ENCODE data around the gene POFUT1. TPM values are rescaled to one million over a fixed set of nuclear protein-coding genes. Genes with fewer than 3 reads are reported as not detected.
A peak's percentile ranks its signal among the peaks of the same experiment; 100 is the strongest.

The POFUT1 gene
- total RNA-seq, 6 experiments from 2014 or later: 24.2 to 40.2 (median 28.7) TPM

DNA sequence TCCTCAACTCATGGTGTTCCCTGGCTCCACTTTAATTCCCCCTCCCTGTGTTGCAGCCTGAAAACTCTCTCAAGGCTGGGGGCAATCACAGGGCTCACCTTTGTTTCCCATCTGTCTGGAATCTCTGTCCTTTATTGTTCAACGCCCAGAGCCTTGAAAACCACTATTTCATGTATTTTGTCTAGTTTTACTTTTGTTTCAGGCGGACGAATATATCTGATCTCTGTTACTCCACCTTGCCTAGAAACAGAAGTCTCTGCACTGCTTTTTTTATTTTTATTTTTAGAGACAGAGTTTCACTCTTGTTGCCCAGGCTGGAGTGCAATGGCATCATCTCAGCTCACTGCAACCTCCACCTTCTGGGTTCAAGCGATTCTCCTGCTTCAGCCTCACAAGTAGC, 27.7 kb upstream of the POFUT1 start:
- no peak for ATAC-seq
- H3K36me3 ChIP-seq: no peaks in the 10 kb centered on the region
- 93% methylated on average over 4 of the region's 4 CpGs for WGBS (ENCODE audit: insufficient coverage, low coverage, low lambda C conversion rate, missing lambda C conversion rate)
- H3K27me3 ChIP-seq: no peaks in the 10 kb centered on the region
- no peak overlapping the region for H3K27ac ChIP-seq
- H3K4me3 ChIP-seq: no peak overlapping the region
- intact Hi-C loops (cut with DNase I): no loop called here
- DNase-seq: no peak
- TF ChIP-seq, protein P1, sequence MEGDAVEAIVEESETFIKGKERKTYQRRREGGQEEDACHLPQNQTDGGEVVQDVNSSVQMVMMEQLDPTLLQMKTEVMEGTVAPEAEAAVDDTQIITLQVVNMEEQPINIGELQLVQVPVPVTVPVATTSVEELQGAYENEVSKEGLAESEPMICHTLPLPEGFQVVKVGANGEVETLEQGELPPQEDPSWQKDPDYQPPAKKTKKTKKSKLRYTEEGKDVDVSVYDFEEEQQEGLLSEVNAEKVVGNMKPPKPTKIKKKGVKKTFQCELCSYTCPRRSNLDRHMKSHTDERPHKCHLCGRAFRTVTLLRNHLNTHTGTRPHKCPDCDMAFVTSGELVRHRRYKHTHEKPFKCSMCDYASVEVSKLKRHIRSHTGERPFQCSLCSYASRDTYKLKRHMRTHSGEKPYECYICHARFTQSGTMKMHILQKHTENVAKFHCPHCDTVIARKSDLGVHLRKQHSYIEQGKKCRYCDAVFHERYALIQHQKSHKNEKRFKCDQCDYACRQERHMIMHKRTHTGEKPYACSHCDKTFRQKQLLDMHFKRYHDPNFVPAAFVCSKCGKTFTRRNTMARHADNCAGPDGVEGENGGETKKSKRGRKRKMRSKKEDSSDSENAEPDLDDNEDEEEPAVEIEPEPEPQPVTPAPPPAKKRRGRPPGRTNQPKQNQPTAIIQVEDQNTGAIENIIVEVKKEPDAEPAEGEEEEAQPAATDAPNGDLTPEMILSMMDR (IDR thresholded peaks at IDR 0.05): no peak
- TF ChIP-seq POLR2A (IDR thresholded peaks at IDR 0.05): no peak
- H3K9me3 ChIP-seq: no peaks in the 10 kb centered on the region
- H3K4me1 ChIP-seq: no peaks in the 10 kb centered on the region

- Histone ChIP-seq H3K9me3 (no peaks in the 10 kb centered on the region), H3K27me3 (no peaks in the 10 kb centered on the region), H3K4me1 (no peaks in the 10 kb centered on the region), H3K36me3 (no peaks in the 10 kb centered on the region), H3K27ac (no peak overlapping the region), H3K4me3 (no peak overlapping the region)
- DNase-seq (no peak), ATAC-seq (no peak)
- TF ChIP-seq, protein P1 (IDR thresholded peaks at IDR 0.05): no peak
- no peak for TF ChIP-seq POLR2A (IDR thresholded peaks at IDR 0.05)
- WGBS (ENCODE audit: insufficient coverage, low coverage, low lambda C conversion rate, missing lambda C conversion rate): 60% methylated on average over 1 of the region's 2 CpGs
- intact Hi-C loops (cut with DNase I): no loop called here
These were observed 26.1 kb upstream of the POFUT1 start for GRCh38 chr20:32181606-32182005.

- Histone ChIP-seq H3K9me3 (no peaks in the 10 kb centered on the region), H3K27me3 (no peaks in the 10 kb centered on the region), H3K4me3 (no peak overlapping the region), H3K36me3 (no peaks in the 10 kb centered on the region), H3K4me1 (no peaks in the 10 kb centered on the region), H3K27ac (no peak overlapping the region)
- TF ChIP-seq POLR2A (IDR thresholded peaks at IDR 0.05): no peak
- TF ChIP-seq, protein P1 (IDR thresholded peaks at IDR 0.05): no peak
- 86% methylated on average over 1 of the region's 4 CpGs for WGBS (ENCODE audit: insufficient coverage, low coverage, low lambda C conversion rate, missing lambda C conversion rate)
- no peak for ATAC-seq
- intact Hi-C loops (cut with DNase I): no loop called here
- DNase-seq: peak in 1 of 3 donors; percentile 31
These were observed 23.6 kb upstream of the POFUT1 start for GRCh38 chr20:32183947-32184635.

DNA sequence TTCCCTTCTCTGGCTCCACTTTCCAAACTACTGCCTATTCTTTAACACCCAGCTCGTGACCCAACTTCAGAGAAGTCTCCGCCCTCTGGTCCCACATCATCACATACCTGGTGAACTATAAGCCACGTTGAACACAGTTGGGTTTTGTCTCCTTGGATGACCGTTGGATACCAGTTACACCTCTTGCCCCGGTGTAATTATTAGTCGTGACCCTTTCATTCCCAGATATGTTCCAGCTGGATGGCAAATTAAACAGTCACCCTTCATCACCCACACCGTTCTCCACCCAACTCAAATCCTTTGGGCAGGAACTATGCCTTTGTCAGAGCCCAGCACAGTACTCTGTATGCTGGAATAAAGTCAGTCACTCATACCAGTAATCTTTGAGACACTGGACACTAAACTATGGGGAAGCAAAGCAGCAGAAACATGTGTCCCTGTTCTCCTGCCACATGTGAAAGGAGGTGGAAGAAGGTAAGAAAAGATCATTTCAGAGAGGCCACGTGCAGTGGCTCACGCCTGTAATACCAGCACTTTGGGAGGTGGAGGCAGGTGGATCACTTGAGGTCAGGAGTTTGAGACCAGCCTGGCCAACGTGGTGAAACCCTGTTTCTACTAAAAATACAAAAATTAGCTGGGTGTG, 22.6 kb upstream of the POFUT1 start:
- no peaks in the 10 kb centered on the region for H3K27me3 ChIP-seq
- intact Hi-C loops (cut with DNase I): no loop called here
- 68% methylated on average over 10 of the region's 10 CpGs for WGBS (ENCODE audit: insufficient coverage, low coverage, low lambda C conversion rate, missing lambda C conversion rate)
- H3K27ac ChIP-seq: no peak overlapping the region
- TF ChIP-seq POLR2A (IDR thresholded peaks at IDR 0.05): no peak
- TF ChIP-seq, protein P1 (IDR thresholded peaks at IDR 0.05): no peak
- ATAC-seq (no peak), DNase-seq (peak in 1 of 3 donors; percentile 14)
- no peak overlapping the region for H3K4me3 ChIP-seq
- H3K4me1 ChIP-seq: peaks cover 0 to 8% (median 0%) of the 10 kb centered on the region in 4 donors
- H3K36me3 ChIP-seq: no peaks in the 10 kb centered on the region
- no peaks in the 10 kb centered on the region for H3K9me3 ChIP-seq
